Stimulated activated effector memory CD8-positive, alpha-beta T cell treated with anti-CD3 and anti-CD28 coated beads, Interleukin-12 subunit alpha, Interleukin-12 subunit beta, amount 100 ng/mL, for 72 hours (primary cell): ENCODE measurements around the gene C17orf78.
"Not testable (repeated sequence)": the region's sequence is repeated elsewhere in the genome, so short reads cannot be mapped to it uniquely, and the experiment has no call there.

ENCODE experiments used
- ATAC-seq: fragments of 150-1000 bp; cut with Tn5 transposase; 2 replicates; pipeline ENCODE4 v1.10.0; 2021
- DNase-seq, 2 donors: peaks; one replicate each; pipeline ENCODE4 v3.0.0; 2021 to 2022; ENCODE audit warnings: low spot score in 2 of 2
- H3K27ac Mint-ChIP-seq: one replicate; pipeline ENCODE4 v1.8.0; 2022; ENCODE audit warnings: mild to moderate bottlenecking, mixed read lengths
- H3K36me3 Mint-ChIP-seq: one replicate; pipeline ENCODE4 v1.8.0; 2022; ENCODE audit warnings: mild to moderate bottlenecking, mixed read lengths
- H3K4me1 Mint-ChIP-seq: one replicate; pipeline ENCODE4 v1.8.0; 2022; ENCODE audit warnings: mixed read lengths
- H3K4me3 Mint-ChIP-seq: one replicate; pipeline ENCODE4 v1.8.0; 2022; ENCODE audit warnings: mild to moderate bottlenecking, mixed read lengths
- H3K9me3 Mint-ChIP-seq: one replicate; pipeline ENCODE4 v1.8.0; 2022; ENCODE audit warnings: mixed read lengths

Gene C17orf78

DNA sequence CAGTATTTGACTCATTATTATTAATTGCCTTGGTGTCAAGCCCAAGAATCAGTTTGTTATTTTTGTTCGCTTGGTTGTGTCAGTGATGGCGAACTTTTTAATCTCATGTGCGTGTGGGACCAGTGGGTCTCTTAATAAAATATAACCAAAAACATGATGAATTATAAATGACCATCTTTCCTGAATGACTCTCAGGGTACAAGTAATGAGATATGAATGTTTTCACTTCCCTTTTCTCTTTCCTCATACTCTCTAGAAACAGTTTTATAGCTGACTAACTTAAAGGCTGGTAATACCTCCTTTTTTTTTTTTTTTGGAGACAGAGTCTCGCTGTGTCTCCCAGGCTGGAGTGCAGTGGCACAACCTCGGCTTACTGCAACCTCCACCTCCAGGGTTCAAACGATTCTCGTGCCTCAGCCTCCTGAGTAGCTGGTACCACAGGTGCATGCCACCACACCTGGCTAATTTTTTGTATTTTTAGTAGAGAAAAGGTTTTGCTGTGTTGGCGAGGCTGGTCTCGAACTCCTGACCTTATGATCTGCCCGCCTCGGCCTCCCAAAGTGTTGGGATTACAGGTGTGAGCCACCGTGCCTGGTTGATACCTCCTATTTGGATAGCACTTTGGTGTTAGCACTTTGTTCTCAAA lies 65.7 kb downstream of the C17orf78 start:
- not testable (repeated sequence) for H3K4me1 Mint-ChIP-seq, ATAC-seq, H3K27ac Mint-ChIP-seq, H3K9me3 Mint-ChIP-seq, DNase-seq, H3K4me3 Mint-ChIP-seq
- peaks cover 98% of the 10 kb centered on the region for H3K36me3 Mint-ChIP-seq
